HG02885 (cell line): Measurements from ENCODE around the gene EIF4E3.

ENCODE experiments used
- ATAC-seq: cut with Tn5 transposase; IDR thresholded peaks from one replicate; pipeline ENCODE4 v1.9.1; 2021; ENCODE audit warnings: mild to moderate bottlenecking; ENCODE audit not compliant: unreplicated experiment, poor library complexity

EIF4E3 gene

DNA sequence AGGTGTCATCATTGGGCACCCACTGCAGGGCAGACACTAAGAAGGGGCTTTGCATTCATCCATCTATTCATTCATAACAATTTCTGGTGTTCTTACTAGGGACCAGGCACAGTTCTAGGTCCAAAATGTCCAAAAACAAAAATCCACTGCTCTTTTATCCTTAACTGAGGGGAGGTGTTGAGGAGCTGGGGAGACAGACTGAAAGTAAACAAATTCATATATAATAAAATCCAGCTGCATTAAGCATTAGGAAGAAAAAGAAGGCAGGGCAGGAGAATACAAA is 1.1 kb downstream of the EIF4E3 start:
- no peak for ATAC-seq

DNA sequence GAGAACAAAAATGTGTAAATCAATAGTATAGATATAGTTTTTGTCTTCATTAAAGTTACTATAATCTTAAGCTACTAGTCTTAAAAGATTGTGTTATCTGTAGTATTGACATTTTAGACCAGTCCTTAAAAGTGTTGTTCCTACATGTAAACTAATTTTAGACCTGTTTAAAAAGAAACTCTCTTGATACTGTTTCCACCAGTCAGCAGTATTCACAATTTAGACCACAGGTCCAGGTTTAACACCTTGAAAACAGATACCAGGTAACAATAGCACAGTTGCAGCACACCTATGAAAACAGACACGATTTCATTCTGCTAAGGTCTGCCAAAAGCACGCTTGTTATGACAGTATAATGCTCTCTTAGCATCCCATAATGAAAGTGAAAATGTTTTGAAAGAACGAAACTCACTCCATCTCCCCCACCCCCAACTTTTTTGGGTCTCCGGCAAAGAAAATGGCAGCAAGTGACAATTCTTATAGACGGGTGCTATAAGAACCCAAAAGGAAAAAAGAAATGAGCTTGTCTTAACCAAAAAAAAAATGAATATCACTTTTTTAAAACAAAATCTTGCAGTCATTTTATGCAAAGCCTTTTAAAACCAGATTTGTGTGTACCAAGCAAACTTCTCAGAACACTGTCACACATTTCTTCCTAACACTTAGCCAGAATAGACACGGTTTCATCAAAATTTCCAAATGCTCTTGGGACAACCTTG is 1.6 kb downstream of the EIF4E3 start:
- no peak for ATAC-seq

DNA sequence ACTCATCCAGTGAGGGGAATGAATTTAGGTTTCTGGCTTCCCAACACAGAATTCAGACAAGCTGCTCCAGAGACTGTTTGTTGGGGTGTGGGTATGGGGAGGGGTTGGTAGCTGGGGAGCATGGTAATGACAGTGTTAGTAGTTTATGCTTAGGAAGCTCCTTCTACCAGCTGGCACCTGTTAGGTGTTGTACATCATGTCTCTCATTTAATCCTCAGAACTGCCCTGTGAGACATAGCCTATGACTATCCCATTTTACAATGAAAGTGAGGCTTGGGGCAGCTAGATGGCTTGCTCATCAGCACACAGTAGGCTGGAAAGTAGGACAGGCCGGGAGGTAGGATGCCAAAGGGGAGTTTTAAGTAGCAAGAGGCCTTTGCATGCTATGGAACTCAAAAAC is 2.5 kb downstream of the EIF4E3 start:
- ATAC-seq, result no peak

DNA sequence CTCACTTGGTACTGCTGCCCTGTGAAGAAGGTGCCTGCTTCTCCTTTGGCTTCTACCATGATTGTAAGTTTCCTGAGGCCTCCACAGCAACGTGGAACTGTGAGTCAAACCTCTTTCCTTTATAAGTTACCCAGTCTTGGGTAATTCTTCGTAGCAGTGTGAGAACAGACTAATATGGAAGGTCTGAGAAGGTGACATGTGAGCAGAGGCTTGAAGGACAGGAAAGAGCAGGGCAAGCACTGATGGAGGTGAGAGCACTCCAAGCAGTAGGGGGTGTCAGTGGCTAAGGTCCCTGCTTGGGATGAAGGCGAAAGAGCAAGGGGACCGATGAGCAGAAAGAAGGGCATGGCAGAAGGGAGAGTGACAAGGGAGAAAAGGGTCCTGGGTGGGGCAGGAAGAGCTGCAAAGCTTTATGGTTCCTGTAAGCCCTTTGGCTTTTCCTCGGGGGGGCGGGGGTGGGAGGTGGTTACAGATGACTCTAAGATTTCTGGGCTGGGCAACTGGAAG is 3.5 kb downstream of the EIF4E3 start:
- ATAC-seq, result no peak

DNA sequence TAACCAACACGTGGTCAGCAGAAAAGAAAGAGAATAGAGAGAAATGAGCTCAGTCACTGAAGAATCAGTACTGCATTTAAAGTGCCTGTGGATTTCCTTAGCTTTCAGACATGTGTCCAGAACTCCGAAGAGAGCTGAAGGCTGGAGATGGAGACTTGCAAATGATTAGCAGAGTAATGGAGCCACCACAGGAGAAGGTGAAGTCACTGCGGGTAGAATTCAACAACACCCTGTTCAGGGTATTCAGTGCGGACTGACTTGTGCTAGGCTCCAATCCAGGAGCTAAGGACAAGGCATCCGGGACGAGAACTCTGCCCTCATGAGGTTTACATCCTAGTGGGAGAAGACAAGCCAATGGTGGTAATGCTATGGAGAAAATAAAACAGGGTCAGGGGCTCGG is 4.2 kb downstream of the EIF4E3 start:
- no peak for ATAC-seq

DNA sequence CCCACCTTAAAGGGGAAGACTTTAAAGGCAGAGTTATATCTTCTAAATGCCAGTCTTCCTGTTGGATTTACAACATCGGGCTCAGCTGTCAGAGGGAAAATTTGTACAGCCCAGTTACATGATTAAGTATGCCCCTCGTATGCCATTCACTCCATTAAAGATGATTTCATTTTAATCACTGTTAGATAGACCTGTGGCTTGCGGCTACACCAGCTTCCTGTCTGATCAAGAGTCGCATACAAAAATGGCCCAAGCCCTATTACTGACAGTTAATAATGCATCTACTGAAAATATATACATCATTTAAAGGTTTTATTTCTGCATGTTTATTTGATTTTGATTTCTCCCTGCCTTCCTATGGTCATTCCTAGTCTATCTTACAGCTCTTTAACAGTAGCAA is 7.1 kb downstream of the EIF4E3 start:
- no peak for ATAC-seq

DNA sequence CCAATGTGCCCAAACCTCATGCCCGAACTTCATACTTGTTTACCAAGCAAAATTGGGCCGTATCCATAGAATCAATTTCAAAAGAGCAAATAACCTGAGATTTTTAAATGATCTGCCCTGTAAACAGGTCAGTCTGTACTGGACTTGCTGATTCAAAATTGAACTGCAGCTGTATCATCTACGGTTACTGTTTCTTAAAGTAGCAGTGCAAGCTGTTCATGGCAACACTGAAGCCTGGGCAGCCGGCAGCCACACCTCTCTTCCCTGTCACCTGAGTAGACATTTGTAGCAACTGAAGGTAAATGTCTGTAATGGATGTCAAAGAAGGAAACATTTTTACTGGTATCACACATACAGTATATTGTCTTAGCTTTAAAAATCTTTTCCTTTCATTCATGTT is 10.6 kb downstream of the EIF4E3 start:
- ATAC-seq, result no peak

DNA sequence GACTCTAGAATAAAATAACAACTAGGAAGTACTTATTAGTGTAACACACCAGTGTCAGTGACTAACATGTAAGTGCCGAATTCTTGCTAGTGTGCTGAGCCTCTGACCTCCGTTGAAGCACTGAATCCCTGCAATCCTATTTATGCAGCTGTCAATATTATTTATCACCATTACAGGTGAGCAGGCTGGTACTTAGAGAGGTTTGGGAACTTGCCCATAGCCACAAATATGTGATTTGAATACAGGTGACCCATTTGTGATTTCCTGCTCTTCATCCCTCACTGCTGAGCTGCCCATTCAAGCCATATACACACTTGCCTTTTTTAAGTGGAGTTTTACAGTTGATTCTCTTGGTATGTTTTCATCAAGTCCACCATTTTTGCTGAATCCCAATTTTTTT is 12.2 kb downstream of the EIF4E3 start:
- ATAC-seq, result no peak

DNA sequence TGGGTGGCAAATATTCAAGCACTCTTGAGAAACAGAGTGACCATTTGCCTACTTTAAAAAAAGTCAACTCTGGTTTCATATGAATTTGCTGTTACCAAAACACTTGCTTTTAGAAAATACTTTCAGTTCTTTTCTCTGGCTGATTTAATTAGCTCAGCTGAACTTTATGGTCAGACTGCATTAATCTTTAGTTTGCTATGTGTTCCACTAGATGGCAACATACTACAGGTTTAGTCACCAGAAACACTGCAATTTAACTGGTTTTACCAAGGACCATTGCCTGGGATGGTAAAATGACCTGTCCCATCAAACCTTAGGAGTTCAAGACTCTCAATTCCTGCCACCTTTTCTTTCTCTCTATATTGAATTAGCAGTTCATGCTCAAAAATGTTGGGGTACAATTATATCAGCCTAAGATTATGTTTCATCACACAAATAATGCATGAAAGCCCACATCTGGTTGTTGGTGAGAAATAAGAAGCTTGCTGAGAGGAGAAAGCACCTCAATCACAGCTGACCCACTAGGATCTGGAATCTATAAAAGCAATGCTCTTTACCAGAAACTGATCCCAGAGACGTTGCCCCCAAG is 14.2 kb downstream of the EIF4E3 start:
- ATAC-seq, result peak; percentile 81

DNA sequence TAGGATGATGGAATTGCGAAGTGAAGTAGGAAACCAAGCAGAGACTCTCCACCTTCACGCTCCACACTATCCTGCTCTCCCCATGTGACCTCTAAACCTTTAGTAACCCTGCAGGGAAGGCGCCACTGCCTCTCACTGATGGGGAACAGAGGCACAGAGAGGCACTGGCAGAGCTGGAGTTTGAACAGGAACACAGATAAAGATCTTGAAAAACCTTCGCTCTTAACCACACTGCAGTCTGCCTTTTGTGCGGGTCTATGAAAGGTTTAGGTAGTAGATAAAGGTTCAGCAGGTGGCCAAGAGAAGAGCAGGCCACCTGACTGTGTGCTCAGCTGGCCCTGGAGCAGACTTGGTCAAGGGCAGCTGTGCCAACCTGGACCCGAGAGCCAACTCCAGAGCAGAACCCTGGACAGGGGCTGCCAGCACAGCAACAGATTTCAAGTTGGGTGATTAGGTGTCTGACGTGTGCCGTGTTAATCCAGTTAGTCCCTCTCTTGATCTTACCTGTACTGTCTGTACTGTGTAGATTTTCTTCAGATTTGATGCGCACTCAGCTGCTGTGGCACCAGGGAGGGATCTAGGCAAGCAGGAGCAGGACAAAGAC is 15.2 kb downstream of the EIF4E3 start:
- no peak for ATAC-seq

DNA sequence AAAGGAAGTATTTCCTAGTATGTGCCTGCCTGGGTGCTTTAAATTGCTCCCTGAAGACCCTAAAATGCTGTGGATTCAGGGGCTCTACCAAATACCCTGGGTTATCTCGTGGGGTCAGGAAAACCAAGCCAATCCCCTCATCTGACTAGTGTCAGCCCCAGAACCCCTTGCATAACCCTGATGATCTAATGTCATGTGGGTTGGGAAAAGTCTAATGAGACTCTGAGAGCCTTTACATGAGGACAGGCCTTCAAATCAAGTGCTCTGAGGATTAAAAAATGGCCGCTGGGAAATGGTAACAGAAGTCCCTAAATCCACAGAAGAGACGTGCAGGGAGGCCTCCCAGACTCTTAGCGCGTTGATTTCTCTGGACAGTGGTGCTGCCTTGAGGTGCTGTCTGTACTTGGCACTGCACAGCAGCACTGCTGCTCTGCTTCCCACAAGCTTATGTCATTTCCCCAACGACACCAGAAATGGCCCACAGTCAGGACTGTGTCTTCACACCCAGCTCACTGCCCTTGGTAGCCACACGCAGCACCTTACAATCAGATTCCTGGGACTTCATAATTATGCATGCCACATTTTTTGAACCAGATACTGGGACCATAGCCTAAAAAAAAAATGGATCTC is 16.6 kb downstream of the EIF4E3 start:
- ATAC-seq, result no peak

DNA sequence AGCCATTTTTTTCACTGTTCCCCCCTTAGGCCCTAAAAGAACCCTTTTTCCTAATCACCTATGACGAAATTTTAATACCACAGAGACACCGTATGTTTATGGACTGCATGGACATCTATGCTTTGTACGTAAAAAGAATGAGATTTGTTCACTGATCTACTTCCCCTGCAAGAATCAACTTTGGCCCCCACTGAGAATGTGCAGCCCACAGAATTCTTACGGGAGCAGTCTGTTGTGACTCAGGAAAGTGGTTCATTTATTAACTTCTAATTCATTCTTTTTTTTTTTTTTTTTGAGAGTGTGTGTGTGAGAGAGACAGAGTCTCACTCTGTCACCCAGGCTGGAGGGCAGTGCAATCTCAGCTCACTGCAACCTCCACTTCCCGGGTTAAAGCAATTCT is 17.6 kb downstream of the EIF4E3 start:
- no peak for ATAC-seq

DNA sequence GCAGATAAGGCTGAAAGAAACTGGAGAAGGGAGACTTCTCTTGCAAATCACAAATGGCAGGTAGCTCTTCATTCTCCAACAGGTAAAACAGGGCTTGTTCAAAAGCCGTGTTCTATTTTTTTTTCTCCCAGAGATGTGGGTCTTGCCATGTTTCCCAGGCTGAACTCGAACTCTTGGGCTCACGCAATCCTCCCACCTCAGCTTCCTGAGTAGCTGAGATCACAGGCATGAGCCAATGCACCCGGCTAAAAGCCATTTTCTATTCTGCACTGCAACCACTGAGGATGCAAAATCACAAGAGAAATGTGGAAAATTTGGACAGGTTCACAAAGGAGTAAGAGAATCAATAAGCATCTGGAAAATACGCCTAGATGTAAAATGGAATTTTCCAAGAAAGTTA is 19.5 kb downstream of the EIF4E3 start:
- ATAC-seq, result no peak

DNA sequence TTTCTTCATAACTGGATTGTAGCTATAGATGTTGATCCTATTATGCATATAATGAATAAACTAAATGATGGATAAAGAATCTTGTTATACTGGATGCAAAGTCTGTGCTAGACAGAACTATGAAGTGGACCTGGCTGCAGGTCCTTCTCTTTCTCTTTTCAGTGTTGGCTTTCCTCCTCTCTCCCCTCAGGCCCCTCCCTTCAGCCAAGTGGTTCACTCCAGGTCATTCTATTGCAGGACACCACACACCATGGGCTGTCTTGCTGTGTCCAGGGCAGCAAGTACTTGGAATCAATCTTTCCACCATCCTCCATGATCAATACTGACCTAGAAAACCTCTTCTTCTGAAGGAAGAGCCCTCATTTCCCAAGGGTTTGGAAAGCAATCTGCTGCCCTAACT is 20.3 kb downstream of the EIF4E3 start:
- no peak for ATAC-seq

DNA sequence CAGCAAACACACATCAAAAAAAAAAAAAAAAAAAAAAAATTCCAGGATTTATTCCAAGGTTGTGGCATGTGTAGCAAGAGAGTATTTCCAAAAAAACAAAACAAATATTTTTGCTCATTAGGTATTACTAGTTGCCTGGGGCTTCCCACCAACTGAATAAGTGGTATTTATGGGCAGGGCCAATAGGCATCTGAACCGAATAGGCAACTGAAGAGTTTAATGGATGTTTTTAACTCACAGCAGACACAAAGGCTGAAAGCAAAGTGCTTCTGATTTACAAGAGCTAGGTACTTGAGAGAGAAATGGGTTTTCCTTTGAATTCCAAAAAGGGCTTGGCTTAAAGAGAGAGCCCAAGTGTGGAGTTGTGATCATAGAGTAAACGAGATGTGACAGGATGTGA is 21.4 kb downstream of the EIF4E3 start:
- no peak for ATAC-seq

DNA sequence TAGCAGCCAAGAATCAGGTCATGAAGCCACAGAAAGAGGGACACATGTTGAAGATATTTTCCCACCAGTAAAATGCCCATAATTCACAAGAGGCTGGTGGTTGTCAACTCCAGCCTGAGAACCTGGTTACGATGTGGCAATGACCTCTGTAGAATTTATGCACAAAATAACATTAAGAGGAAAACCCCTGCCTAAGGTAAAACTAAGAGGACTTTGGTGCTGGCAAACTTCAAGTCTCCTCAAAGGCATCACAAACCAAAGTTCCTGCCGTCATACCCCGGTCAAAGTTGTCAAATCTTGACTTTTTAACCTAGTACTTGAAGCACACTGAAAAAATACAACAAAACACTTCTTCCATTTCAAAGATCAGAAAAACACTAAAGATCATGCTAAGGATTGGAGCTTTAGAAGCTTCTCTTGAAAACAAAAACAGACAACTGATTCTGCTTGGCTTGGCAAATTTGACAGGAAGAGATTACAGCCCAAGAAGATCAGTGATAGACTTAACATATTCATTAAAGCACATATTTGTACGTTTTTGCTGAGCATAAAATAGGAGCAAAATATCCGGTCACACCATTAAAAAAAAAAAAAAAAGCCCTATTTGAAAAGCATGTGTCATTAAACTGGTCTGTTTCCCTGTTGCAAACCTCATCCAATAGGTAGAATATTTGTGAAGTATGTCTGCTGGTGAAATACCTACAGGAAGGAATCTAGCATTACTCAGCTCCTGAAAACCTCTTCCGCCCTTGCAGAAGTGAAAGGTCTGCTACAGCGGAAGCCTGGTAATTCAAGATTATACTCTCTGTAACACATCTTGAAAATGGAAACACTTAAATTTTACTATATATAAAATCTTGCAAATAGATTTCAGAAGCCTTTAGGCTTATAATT is 22.8 kb downstream of the EIF4E3 start:
- ATAC-seq, result no peak

DNA sequence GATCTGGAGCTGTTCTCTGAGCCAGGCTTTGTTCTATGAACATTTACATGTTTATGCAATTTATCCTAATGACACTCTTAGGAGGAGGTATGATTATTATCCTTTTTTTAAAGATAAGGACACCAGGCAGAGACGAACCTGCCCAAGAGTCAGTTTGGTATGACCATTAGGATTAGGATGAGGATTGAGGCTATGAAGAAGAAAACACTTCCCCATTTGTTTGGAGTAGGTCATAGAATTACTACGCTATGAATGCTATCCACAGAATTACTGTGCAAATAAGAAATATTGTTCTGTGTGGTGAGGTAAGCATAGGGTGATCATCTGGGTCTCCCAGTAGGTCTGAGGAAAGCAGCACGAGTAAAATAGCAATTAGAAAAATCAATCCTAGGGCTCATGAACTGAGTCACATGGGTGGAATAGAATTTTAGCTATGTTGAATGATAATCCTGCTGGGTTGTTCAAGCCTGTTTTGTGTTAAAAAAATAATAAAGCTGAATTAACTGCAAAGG is 23.9 kb downstream of the EIF4E3 start:
- no peak for ATAC-seq

DNA sequence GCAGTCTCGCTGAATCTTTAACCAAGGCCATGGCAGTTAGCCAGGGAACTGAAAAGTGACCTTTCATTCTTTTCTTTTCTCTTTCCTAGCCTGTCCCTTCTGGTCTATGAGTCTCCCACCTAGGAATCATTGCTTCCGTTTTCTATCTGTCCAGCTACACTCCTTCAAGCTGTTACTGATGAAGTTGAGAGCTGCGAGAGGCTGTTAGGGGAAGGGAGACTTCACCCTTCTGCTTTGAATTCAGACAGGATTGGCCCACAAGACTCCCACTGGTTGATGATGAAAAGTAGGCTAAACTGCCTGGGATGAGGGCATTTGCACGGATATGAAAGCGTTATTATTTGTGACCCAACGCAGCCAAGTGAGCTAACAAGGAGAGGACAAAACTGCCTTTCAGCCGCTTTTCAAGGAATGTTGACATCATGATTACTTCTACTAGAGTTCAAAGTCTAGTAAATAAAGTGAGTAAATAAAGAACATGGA is 30.2 kb downstream of the EIF4E3 start:
- no peak for ATAC-seq

DNA sequence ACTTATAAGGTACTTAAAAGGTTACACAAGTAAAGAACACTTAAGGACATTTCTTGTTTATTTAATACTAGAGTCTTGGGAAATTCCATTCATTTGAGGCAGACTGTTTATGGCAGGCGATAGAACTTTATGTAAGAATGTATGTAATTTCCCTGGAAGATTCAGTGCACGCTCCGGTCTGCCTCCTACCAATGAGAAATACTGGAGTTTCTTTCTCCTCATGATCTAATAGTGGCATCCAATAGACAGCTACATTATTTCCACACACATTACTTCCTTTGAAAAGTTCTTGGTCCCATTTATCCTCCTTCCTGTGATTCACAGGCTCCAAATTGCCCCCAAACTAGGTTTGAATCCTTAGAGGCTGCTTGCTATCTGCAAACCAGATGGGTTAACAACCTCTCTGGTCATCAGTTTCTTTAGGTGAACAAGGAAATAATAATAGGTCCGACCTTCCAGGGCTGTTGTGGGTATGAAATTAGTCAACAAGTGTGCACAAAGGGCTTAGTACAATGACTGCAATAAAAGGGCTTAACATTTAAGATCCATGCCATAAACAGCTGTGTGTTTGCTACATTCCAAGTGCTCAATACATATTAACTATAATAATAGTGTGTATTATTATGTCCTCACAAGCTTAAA is 30.7 kb downstream of the EIF4E3 start:
- no peak for ATAC-seq

DNA sequence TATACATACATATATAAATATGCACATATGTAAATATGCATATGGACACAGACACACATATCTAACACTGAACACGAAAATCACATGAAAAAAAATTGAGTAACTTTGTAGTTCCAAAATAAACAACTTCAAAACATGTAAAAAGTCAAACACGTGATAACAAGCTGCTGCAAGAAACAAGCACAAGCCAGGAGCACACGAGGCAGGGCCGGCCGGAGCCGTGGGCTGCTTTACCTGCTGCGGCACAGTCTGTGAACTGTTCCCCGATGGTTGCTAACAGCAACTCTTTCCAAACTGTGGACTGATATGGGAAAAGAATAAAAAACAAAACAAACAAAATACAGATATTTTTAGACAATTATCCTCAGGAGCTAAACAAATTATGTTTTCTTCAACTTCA is 31.6 kb downstream of the EIF4E3 start:
- no peak for ATAC-seq
